ENCODE results near the gene BCL6.

BCL6 gene

GRCh38 chr3:187721055-187721454 is 24.2 kb downstream of the BCL6 start:
- Histone ChIP-seq H3K27me3 (ENCODE audit: control insufficient read depth, insufficient read depth, low read length) (no peaks in the 10 kb centered on the region), H3K4me3 (ENCODE audit: low read length) (no peak overlapping the region), H3K4me1 (ENCODE audit: control insufficient read depth, insufficient read depth, low read length) (no peaks in the 10 kb centered on the region), H3K36me3 (ENCODE audit: insufficient read depth, low read length) (peaks cover 55% of the 10 kb centered on the region), H3K9ac (ENCODE audit: low read depth, low read length) (no peak overlapping the region), H3K9me3 (replicated peaks; ENCODE audit: low read length) (no peaks in the 10 kb centered on the region), H3K4me2 (ENCODE audit: low read length) (no peak overlapping the region)

GRCh38 chr3:187720337-187720670 is 25.0 kb downstream of the BCL6 start:
- H3K4me3 ChIP-seq (ENCODE audit: low read length), result no peak overlapping the region
- H3K36me3 ChIP-seq (ENCODE audit: insufficient read depth, low read length), result peaks cover 47% of the 10 kb centered on the region
- H3K27me3 ChIP-seq (ENCODE audit: control insufficient read depth, insufficient read depth, low read length), result no peaks in the 10 kb centered on the region
- H3K9me3 ChIP-seq (replicated peaks; ENCODE audit: low read length), result no peaks in the 10 kb centered on the region
- H3K4me2 ChIP-seq (ENCODE audit: low read length), result no peak overlapping the region
- H3K9ac ChIP-seq (ENCODE audit: low read depth, low read length), result no peak overlapping the region
- no peaks in the 10 kb centered on the region for H3K4me1 ChIP-seq (ENCODE audit: control insufficient read depth, insufficient read depth, low read length)

GRCh38 chr3:187719628-187720336 is 25.5 kb downstream of the BCL6 start:
- H3K9ac ChIP-seq (ENCODE audit: low read depth, low read length), result no peak overlapping the region
- no peak overlapping the region for H3K4me3 ChIP-seq (ENCODE audit: low read length)
- H3K9me3 ChIP-seq (replicated peaks; ENCODE audit: low read length), result no peaks in the 10 kb centered on the region
- no peak overlapping the region for H3K4me2 ChIP-seq (ENCODE audit: low read length)
- no peaks in the 10 kb centered on the region for H3K27me3 ChIP-seq (ENCODE audit: control insufficient read depth, insufficient read depth, low read length)
- H3K4me1 ChIP-seq (ENCODE audit: control insufficient read depth, insufficient read depth, low read length), result no peaks in the 10 kb centered on the region
- H3K36me3 ChIP-seq (ENCODE audit: insufficient read depth, low read length), result peaks cover 42% of the 10 kb centered on the region

GRCh38 chr3:187718802-187719201 is 26.5 kb downstream of the BCL6 start:
- no peak overlapping the region for H3K4me3 ChIP-seq (ENCODE audit: low read length)
- H3K4me1 ChIP-seq (ENCODE audit: control insufficient read depth, insufficient read depth, low read length), result no peaks in the 10 kb centered on the region
- H3K27me3 ChIP-seq (ENCODE audit: control insufficient read depth, insufficient read depth, low read length), result no peaks in the 10 kb centered on the region
- H3K9ac ChIP-seq (ENCODE audit: low read depth, low read length), result no peak overlapping the region
- no peak overlapping the region for H3K4me2 ChIP-seq (ENCODE audit: low read length)
- H3K36me3 ChIP-seq (ENCODE audit: insufficient read depth, low read length), result peaks cover 33% of the 10 kb centered on the region
- H3K9me3 ChIP-seq (replicated peaks; ENCODE audit: low read length), result no peaks in the 10 kb centered on the region

GRCh38 chr3:187717572-187717971 is 27.7 kb downstream of the BCL6 start:
- peaks cover 20% of the 10 kb centered on the region for H3K36me3 ChIP-seq (ENCODE audit: insufficient read depth, low read length)
- no peaks in the 10 kb centered on the region for H3K4me1 ChIP-seq (ENCODE audit: control insufficient read depth, insufficient read depth, low read length)
- H3K9ac ChIP-seq (ENCODE audit: low read depth, low read length), result no peak overlapping the region
- H3K9me3 ChIP-seq (replicated peaks; ENCODE audit: low read length), result no peaks in the 10 kb centered on the region
- no peak overlapping the region for H3K4me2 ChIP-seq (ENCODE audit: low read length)
- no peak overlapping the region for H3K4me3 ChIP-seq (ENCODE audit: low read length)
- H3K27me3 ChIP-seq (ENCODE audit: control insufficient read depth, insufficient read depth, low read length), result no peaks in the 10 kb centered on the region

GRCh38 chr3:187714404-187714979 is 30.8 kb downstream of the BCL6 start:
- no peaks in the 10 kb centered on the region for H3K36me3 ChIP-seq (ENCODE audit: insufficient read depth, low read length)

GRCh38 chr3:187713504-187713903 is 31.8 kb downstream of the BCL6 start:
- Histone ChIP-seq H3K9ac (ENCODE audit: low read depth, low read length) (no peak overlapping the region), H3K36me3 (ENCODE audit: insufficient read depth, low read length) (no peaks in the 10 kb centered on the region), H3K4me2 (ENCODE audit: low read length) (no peak overlapping the region), H3K4me3 (ENCODE audit: low read length) (no peak overlapping the region), H3K9me3 (replicated peaks; ENCODE audit: low read length) (no peaks in the 10 kb centered on the region), H3K27me3 (ENCODE audit: control insufficient read depth, insufficient read depth, low read length) (no peaks in the 10 kb centered on the region), H3K4me1 (ENCODE audit: control insufficient read depth, insufficient read depth, low read length) (no peaks in the 10 kb centered on the region)

More at GRCh38 chr3:187714404-187714979, 30.8 kb downstream of the BCL6 start:
- Histone ChIP-seq H3K4me3 (ENCODE audit: low read length) (no peak overlapping the region), H3K4me2 (ENCODE audit: low read length) (no peak overlapping the region), H3K9me3 (replicated peaks; ENCODE audit: low read length) (no peaks in the 10 kb centered on the region), H3K27me3 (ENCODE audit: control insufficient read depth, insufficient read depth, low read length) (no peaks in the 10 kb centered on the region), H3K9ac (ENCODE audit: low read depth, low read length) (no peak overlapping the region), H3K4me1 (ENCODE audit: control insufficient read depth, insufficient read depth, low read length) (no peaks in the 10 kb centered on the region)

GRCh38 chr3:187709155-187709554 is 36.1 kb downstream of the BCL6 start:
- Histone ChIP-seq H3K27me3 (ENCODE audit: control insufficient read depth, insufficient read depth, low read length) (no peaks in the 10 kb centered on the region), H3K4me2 (ENCODE audit: low read length) (no peak overlapping the region), H3K9me3 (replicated peaks; ENCODE audit: low read length) (no peaks in the 10 kb centered on the region), H3K36me3 (ENCODE audit: insufficient read depth, low read length) (no peaks in the 10 kb centered on the region), H3K4me1 (ENCODE audit: control insufficient read depth, insufficient read depth, low read length) (no peaks in the 10 kb centered on the region), H3K9ac (ENCODE audit: low read depth, low read length) (no peak overlapping the region), H3K4me3 (ENCODE audit: low read length) (no peak overlapping the region)

GRCh38 chr3:187708696-187709095 is 36.6 kb downstream of the BCL6 start:
- no peak overlapping the region for H3K9ac ChIP-seq (ENCODE audit: low read depth, low read length)
- no peak overlapping the region for H3K4me2 ChIP-seq (ENCODE audit: low read length)
- H3K27me3 ChIP-seq (ENCODE audit: control insufficient read depth, insufficient read depth, low read length), result no peaks in the 10 kb centered on the region
- no peak overlapping the region for H3K4me3 ChIP-seq (ENCODE audit: low read length)
- no peaks in the 10 kb centered on the region for H3K9me3 ChIP-seq (replicated peaks; ENCODE audit: low read length)
- no peaks in the 10 kb centered on the region for H3K4me1 ChIP-seq (ENCODE audit: control insufficient read depth, insufficient read depth, low read length)
- no peaks in the 10 kb centered on the region for H3K36me3 ChIP-seq (ENCODE audit: insufficient read depth, low read length)

GRCh38 chr3:187706971-187707370 is 38.3 kb downstream of the BCL6 start:
- Histone ChIP-seq H3K27me3 (ENCODE audit: control insufficient read depth, insufficient read depth, low read length) (no peaks in the 10 kb centered on the region), H3K36me3 (ENCODE audit: insufficient read depth, low read length) (no peaks in the 10 kb centered on the region), H3K4me2 (ENCODE audit: low read length) (no peak overlapping the region), H3K4me1 (ENCODE audit: control insufficient read depth, insufficient read depth, low read length) (no peaks in the 10 kb centered on the region), H3K4me3 (ENCODE audit: low read length) (no peak overlapping the region), H3K9me3 (replicated peaks; ENCODE audit: low read length) (no peaks in the 10 kb centered on the region), H3K9ac (ENCODE audit: low read depth, low read length) (no peak overlapping the region)

- Histone ChIP-seq H3K9ac (ENCODE audit: low read depth, low read length) (no peak overlapping the region), H3K4me3 (ENCODE audit: low read length) (no peak overlapping the region), H3K4me2 (ENCODE audit: low read length) (no peak overlapping the region), H3K4me1 (ENCODE audit: control insufficient read depth, insufficient read depth, low read length) (no peaks in the 10 kb centered on the region), H3K27me3 (ENCODE audit: control insufficient read depth, insufficient read depth, low read length) (peaks cover 3% of the 10 kb centered on the region), H3K9me3 (replicated peaks; ENCODE audit: low read length) (no peaks in the 10 kb centered on the region), H3K36me3 (ENCODE audit: insufficient read depth, low read length) (no peaks in the 10 kb centered on the region)
These were observed 40.1 kb downstream of the BCL6 start for GRCh38 chr3:187705164-187705563.

GRCh38 chr3:187702507-187703033 is 42.7 kb downstream of the BCL6 start, which contains the start of gene RTP2:
RTP2 (minus strand) TSS chr3:187702557; CDS start chr3:187702128, 429 bp downstream.
- no peak within 1 kb of the TSS for H3K4me3 ChIP-seq (ENCODE audit: low read length)
- H3K4me1 ChIP-seq (ENCODE audit: control insufficient read depth, insufficient read depth, low read length), result no peaks in the 10 kb centered on the region
- H3K4me2 ChIP-seq (ENCODE audit: low read length), result no peak within 1 kb of the TSS
- H3K27me3 ChIP-seq (ENCODE audit: control insufficient read depth, insufficient read depth, low read length), result peaks cover 6% of the 10 kb centered on the region
- H3K9ac ChIP-seq (ENCODE audit: low read depth, low read length), result no peak within 1 kb of the TSS
- H3K9me3 ChIP-seq (replicated peaks; ENCODE audit: low read length), result no peaks in the 10 kb centered on the region
- no peaks in the 10 kb centered on the region for H3K36me3 ChIP-seq (ENCODE audit: insufficient read depth, low read length)

Measured in skeletal muscle satellite cell (primary cell).